Large intestine (tissue), 3 donors: ENCODE data around the gene HCK. TPM values are rescaled to one million over a fixed set of nuclear protein-coding genes. Genes with fewer than 3 reads are reported as not detected.
A peak's percentile ranks its signal among the peaks of the same experiment; 100 is the strongest.
"Not testable (repeated sequence)": the region's sequence is repeated elsewhere in the genome, so short reads cannot be mapped to it uniquely, and the experiment has no call there.

Experiments used
- DNase-seq, 2 donors: peaks; one replicate each; pipeline versions ENCODE4 v3.0.0 to v3.0.0-alpha.2; 2013
- H3K27ac ChIP-seq: one replicate; pipeline ENCODE4 v1.5.1; 2013; ENCODE audit warnings: low read length
- H3K27me3 ChIP-seq: 2 replicates; pipeline ENCODE4 v1.6.1; 2013; ENCODE audit warnings: low read length; ENCODE audit not compliant: control insufficient read depth, insufficient read depth
- H3K36me3 ChIP-seq: 2 replicates; pipeline ENCODE4 v1.6.1; 2013; ENCODE audit warnings: low read length; ENCODE audit not compliant: control insufficient read depth, insufficient read depth
- H3K4me1 ChIP-seq: one replicate; pipeline ENCODE4 v1.6.1; 2013; ENCODE audit warnings: low read length; ENCODE audit not compliant: control insufficient read depth, insufficient read depth
- H3K4me3 ChIP-seq: one replicate; pipeline ENCODE4 v1.5.1; 2013; ENCODE audit warnings: low read length
- H3K9me3 ChIP-seq: one replicate; pipeline ENCODE4 v1.6.1; 2013; ENCODE audit warnings: mild to moderate bottlenecking, low read depth, low read length, moderate library complexity; ENCODE audit not compliant: control insufficient read depth
- WGBS: methylation state at CpG from one replicate; pipeline ENCODE4 v1.1.5; 2013; ENCODE audit warnings: low lambda C conversion rate; ENCODE audit not compliant: insufficient coverage; 5-methylcytosine and 5-hydroxymethylcytosine counted together
- polyA plus RNA-seq: library from polyadenylated mRNA; unstranded; fragments of 120-200 nt; gene quantifications from one replicate; pipeline ENCODE4 v1.2.1, GENCODE V29; 2013

The HCK gene
- polyA plus RNA-seq, 1 donor: 10.8 TPM

GRCh38 chr20:32028647-32029372 lies 23.2 kb upstream of the HCK start:
- DNase-seq: no peak
- WGBS: 60% methylated on average over 1 of the region's 12 CpGs
- Histone ChIP-seq H3K27me3 (peaks cover 31% of the 10 kb centered on the region), H3K27ac (no peak overlapping the region), H3K36me3 (no peaks in the 10 kb centered on the region), H3K4me3 (no peak overlapping the region), H3K9me3 (peaks cover 5% of the 10 kb centered on the region), H3K4me1 (peaks cover 6% of the 10 kb centered on the region)

- peaks cover 5% of the 10 kb centered on the region for H3K9me3 ChIP-seq
- H3K4me3 ChIP-seq: no peak overlapping the region
- WGBS: no CpG with 5 or more reads among the region's 11 CpGs
- DNase-seq: no peak
- H3K27ac ChIP-seq: no peak overlapping the region
- peaks cover 38% of the 10 kb centered on the region for H3K27me3 ChIP-seq
- H3K4me1 ChIP-seq: peaks cover 6% of the 10 kb centered on the region
- no peaks in the 10 kb centered on the region for H3K36me3 ChIP-seq
These were observed 22.5 kb upstream of the HCK start for GRCh38 chr20:32029561-32029960.

GRCh38 chr20:32031007-32031958 lies 20.8 kb upstream of the HCK start:
- Histone ChIP-seq H3K27ac (no peak overlapping the region), H3K36me3 (no peaks in the 10 kb centered on the region), H3K4me3 (no peak overlapping the region), H3K27me3 (peaks cover 50% of the 10 kb centered on the region), H3K4me1 (peaks cover 6% of the 10 kb centered on the region), H3K9me3 (peaks cover 5% of the 10 kb centered on the region)
- no CpG with 5 or more reads among the region's 59 CpGs for whole genome bisulfite sequencing
- peak; percentile 60 to 75 for DNase-seq

- DNase-seq: no peak
- 80% methylated on average over 1 of the region's 2 CpGs for WGBS
- no peaks in the 10 kb centered on the region for H3K36me3 ChIP-seq
- peaks cover 58% of the 10 kb centered on the region for H3K27me3 ChIP-seq
- peaks cover 7% of the 10 kb centered on the region for H3K9me3 ChIP-seq
- peaks cover 6% of the 10 kb centered on the region for H3K4me1 ChIP-seq
- H3K27ac ChIP-seq: no peak overlapping the region
- H3K4me3 ChIP-seq: no peak overlapping the region
These were observed 18.7 kb upstream of the HCK start for GRCh38 chr20:32033316-32033715.

- WGBS: no CpG with 5 or more reads among the region's 3 CpGs
- H3K4me3 ChIP-seq, H3K36me3 ChIP-seq, H3K27ac ChIP-seq, H3K9me3 ChIP-seq, H3K4me1 ChIP-seq, DNase-seq: not testable (repeated sequence)
- H3K27me3 ChIP-seq: peaks cover 57% of the 10 kb centered on the region
These were observed 18.3 kb upstream of the HCK start for GRCh38 chr20:32033721-32034120.

GRCh38 chr20:32034581-32035425 lies 17.2 kb upstream of the HCK start:
- peaks cover 6% of the 10 kb centered on the region for H3K4me1 ChIP-seq
- no peak for DNase-seq
- H3K27ac ChIP-seq: no peak overlapping the region
- H3K9me3 ChIP-seq: peaks cover 7% of the 10 kb centered on the region
- WGBS: no CpG with 5 or more reads among the region's 9 CpGs
- H3K4me3 ChIP-seq: no peak overlapping the region
- H3K27me3 ChIP-seq: peaks cover 56% of the 10 kb centered on the region
- no peaks in the 10 kb centered on the region for H3K36me3 ChIP-seq

- WGBS: 83% methylated on average over 1 of the region's 8 CpGs
These were observed 16.6 kb upstream of the HCK start for GRCh38 chr20:32035426-32035779.

GRCh38 chr20:32036252-32036651 lies 15.8 kb upstream of the HCK start:
- no peaks in the 10 kb centered on the region for H3K36me3 ChIP-seq
- H3K27me3 ChIP-seq: peaks cover 49% of the 10 kb centered on the region
- H3K4me3 ChIP-seq: no peak overlapping the region
- H3K4me1 ChIP-seq: peaks cover 6% of the 10 kb centered on the region
- no peak for DNase-seq
- 43% methylated on average over 2 of the region's 4 CpGs for WGBS
- H3K9me3 ChIP-seq: peaks cover 4% of the 10 kb centered on the region
- H3K27ac ChIP-seq: no peak overlapping the region

More at GRCh38 chr20:32035426-32035779, 16.6 kb upstream of the HCK start:
- Histone ChIP-seq H3K27me3 (peaks cover 56% of the 10 kb centered on the region), H3K9me3 (peaks cover 7% of the 10 kb centered on the region), H3K36me3 (no peaks in the 10 kb centered on the region), H3K27ac (no peak overlapping the region), H3K4me1 (peaks cover 6% of the 10 kb centered on the region), H3K4me3 (no peak overlapping the region)
- no peak for DNase-seq

GRCh38 chr20:32036716-32037485 lies 15.1 kb upstream of the HCK start:
- H3K36me3 ChIP-seq: no peaks in the 10 kb centered on the region
- no peak for DNase-seq
- H3K4me1 ChIP-seq: peaks cover 3% of the 10 kb centered on the region
- WGBS: 58% methylated on average over 2 of the region's 10 CpGs
- no peak overlapping the region for H3K27ac ChIP-seq
- peaks cover 2% of the 10 kb centered on the region for H3K9me3 ChIP-seq
- peaks cover 43% of the 10 kb centered on the region for H3K27me3 ChIP-seq
- no peak overlapping the region for H3K4me3 ChIP-seq
